ENCODE data around the gene CUTC.

DNA sequence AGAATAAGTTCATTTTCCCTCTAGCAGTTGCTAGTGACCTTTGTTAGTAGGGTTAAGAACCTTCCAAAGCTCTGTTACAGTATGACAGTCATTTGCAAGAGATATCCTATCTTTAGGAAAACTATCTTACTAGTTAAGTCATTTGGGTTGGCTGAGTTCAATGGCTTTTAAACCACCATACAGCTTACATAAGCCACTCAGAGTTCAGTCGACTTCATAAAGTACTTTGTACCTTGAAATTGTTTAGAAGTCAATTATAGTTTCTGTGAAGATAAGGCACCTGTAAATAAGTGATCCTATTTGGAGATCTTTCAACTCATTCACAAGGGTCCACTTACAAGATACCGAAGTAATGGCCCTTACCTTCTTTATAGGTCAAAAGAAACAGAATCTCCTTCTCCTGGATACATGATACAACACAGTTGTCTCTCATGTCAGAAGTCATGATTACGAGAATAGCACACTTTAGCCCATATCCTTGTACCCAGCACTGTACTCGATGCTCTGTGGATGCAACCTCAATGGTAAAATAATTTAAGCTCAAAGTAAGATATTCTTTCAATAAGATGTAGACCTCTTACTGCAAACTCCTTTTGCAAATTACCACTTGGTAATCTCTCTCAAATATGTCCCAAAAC lies 38.5 kb downstream of the CUTC start:
- TF ChIP-seq, protein P1, sequence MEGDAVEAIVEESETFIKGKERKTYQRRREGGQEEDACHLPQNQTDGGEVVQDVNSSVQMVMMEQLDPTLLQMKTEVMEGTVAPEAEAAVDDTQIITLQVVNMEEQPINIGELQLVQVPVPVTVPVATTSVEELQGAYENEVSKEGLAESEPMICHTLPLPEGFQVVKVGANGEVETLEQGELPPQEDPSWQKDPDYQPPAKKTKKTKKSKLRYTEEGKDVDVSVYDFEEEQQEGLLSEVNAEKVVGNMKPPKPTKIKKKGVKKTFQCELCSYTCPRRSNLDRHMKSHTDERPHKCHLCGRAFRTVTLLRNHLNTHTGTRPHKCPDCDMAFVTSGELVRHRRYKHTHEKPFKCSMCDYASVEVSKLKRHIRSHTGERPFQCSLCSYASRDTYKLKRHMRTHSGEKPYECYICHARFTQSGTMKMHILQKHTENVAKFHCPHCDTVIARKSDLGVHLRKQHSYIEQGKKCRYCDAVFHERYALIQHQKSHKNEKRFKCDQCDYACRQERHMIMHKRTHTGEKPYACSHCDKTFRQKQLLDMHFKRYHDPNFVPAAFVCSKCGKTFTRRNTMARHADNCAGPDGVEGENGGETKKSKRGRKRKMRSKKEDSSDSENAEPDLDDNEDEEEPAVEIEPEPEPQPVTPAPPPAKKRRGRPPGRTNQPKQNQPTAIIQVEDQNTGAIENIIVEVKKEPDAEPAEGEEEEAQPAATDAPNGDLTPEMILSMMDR (conservative IDR thresholded peaks at IDR 0.05): no peak
- TF ChIP-seq ZFX (IDR thresholded peaks at IDR 0.05): no peak
